ENCODE measurements around the gene SLFN11. TPM values are rescaled to one million over a fixed set of nuclear protein-coding genes. Genes with fewer than 3 reads are reported as not detected.
"Not testable (repeated sequence)": the region's sequence is repeated elsewhere in the genome, so short reads cannot be mapped to it uniquely, and the experiment has no call there.

Gene SLFN11, protein sequence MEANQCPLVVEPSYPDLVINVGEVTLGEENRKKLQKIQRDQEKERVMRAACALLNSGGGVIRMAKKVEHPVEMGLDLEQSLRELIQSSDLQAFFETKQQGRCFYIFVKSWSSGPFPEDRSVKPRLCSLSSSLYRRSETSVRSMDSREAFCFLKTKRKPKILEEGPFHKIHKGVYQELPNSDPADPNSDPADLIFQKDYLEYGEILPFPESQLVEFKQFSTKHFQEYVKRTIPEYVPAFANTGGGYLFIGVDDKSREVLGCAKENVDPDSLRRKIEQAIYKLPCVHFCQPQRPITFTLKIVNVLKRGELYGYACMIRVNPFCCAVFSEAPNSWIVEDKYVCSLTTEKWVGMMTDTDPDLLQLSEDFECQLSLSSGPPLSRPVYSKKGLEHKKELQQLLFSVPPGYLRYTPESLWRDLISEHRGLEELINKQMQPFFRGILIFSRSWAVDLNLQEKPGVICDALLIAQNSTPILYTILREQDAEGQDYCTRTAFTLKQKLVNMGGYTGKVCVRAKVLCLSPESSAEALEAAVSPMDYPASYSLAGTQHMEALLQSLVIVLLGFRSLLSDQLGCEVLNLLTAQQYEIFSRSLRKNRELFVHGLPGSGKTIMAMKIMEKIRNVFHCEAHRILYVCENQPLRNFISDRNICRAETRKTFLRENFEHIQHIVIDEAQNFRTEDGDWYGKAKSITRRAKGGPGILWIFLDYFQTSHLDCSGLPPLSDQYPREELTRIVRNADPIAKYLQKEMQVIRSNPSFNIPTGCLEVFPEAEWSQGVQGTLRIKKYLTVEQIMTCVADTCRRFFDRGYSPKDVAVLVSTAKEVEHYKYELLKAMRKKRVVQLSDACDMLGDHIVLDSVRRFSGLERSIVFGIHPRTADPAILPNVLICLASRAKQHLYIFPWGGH
- 10 to 100 TPM; 26.9 to 57.1 (median 40.0) TPM for total RNA-seq

DNA sequence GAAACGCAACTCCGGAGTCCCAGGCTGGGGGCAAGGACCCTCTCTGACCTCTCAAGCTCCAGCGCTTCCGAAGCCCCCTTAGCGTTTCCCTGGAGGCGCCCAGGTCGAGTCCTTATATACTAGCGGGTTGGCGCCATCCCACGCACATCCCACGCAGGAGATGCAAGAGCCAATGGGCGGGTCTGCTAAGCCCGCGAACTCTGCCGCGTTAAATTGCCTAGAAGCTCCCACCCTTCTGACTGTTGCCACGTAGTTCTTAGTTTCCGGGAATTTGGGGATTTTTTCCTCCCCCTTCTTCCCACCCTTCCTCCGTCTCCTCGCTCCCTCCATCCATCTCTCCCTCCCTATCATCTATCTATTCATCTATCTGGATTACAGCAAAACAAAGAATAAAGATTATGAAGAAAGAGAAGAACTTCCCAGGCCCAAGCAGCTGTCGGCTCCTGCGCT, at the start of gene SLFN11:
Gene SLFN11 (minus strand): TSS at position 88 of the 450 bp plus-strand sequence. CDS start 9,814 bp downstream, outside the sequence.
- peak; percentile 86 for TF ChIP-seq POLR2A (IDR thresholded peaks at IDR 0.05)
- TF ChIP-seq, protein P1, sequence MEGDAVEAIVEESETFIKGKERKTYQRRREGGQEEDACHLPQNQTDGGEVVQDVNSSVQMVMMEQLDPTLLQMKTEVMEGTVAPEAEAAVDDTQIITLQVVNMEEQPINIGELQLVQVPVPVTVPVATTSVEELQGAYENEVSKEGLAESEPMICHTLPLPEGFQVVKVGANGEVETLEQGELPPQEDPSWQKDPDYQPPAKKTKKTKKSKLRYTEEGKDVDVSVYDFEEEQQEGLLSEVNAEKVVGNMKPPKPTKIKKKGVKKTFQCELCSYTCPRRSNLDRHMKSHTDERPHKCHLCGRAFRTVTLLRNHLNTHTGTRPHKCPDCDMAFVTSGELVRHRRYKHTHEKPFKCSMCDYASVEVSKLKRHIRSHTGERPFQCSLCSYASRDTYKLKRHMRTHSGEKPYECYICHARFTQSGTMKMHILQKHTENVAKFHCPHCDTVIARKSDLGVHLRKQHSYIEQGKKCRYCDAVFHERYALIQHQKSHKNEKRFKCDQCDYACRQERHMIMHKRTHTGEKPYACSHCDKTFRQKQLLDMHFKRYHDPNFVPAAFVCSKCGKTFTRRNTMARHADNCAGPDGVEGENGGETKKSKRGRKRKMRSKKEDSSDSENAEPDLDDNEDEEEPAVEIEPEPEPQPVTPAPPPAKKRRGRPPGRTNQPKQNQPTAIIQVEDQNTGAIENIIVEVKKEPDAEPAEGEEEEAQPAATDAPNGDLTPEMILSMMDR (IDR thresholded peaks at IDR 0.05) = no peak
- peak; percentile 82 to 89 (median 87) for TF ChIP-seq POLR2AphosphoS5 (IDR thresholded peaks at IDR 0.05)
- intact Hi-C loops (cut with DNase I; ENCODE audit: low total_unique reads) = no loop called here
- H3K4me1 ChIP-seq = no peaks in the 10 kb centered on the region
- H3K27me3 ChIP-seq = no peaks in the 10 kb centered on the region
- H3K4me3 ChIP-seq = peak within 1 kb of the TSS; percentile 66 to 83 (median 81)
- H3K27ac ChIP-seq = peak within 1 kb of the TSS; percentile 88 to 89
- peaks cover 0 to 6% of the 10 kb centered on the region in 2 donors for H3K9me3 ChIP-seq
- peak in 1 of 2 donors; percentile 64 for DNase-seq (ENCODE audit: low spot score in 2 of 2)
- H3K36me3 ChIP-seq = no peaks in the 10 kb centered on the region

GRCh38 chr17:35421069-35421468, 47.6 kb upstream of the SLFN11 start:
- H3K27me3 ChIP-seq; H3K27ac ChIP-seq; H3K4me3 ChIP-seq; intact Hi-C loops (cut with DNase I; ENCODE audit: low total_unique reads); H3K36me3 ChIP-seq; H3K4me1 ChIP-seq; H3K9me3 ChIP-seq; DNase-seq (ENCODE audit: low spot score in 2 of 2): not testable (repeated sequence)

DNA sequence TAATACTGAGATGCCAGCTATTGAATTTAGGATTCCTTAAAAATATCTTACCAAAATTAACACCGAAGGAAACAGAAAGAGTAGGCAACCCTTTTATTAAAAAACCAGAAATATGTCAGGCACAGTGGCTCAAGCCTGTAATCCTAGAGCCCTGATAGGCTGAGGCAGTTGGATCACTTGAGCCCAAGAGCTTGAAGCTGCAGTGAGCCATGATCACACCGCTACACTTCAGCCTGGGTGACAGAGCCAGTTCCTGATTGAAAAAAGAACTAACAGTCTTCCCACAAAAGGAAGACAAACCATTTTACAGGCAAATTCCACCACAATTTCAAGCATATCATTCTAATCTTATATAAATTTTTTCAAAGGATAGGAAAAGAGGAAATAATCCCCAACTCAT, 43.2 kb upstream of the SLFN11 start:
- Histone ChIP-seq H3K36me3 (no peaks in the 10 kb centered on the region), H3K4me3 (no peak overlapping the region), H3K9me3 (peaks cover 0 to 8% of the 10 kb centered on the region in 2 donors), H3K27me3 (no peaks in the 10 kb centered on the region), H3K27ac (no peak overlapping the region), H3K4me1 (no peaks in the 10 kb centered on the region)
- intact Hi-C loops (cut with DNase I; ENCODE audit: low total_unique reads) = no loop called here
- TF ChIP-seq, protein P1 (IDR thresholded peaks at IDR 0.05) = no peak
- no peak for TF ChIP-seq POLR2A (IDR thresholded peaks at IDR 0.05)
- TF ChIP-seq POLR2AphosphoS5 (IDR thresholded peaks at IDR 0.05) = no peak
- no peak for DNase-seq (ENCODE audit: low spot score in 2 of 2)

DNA sequence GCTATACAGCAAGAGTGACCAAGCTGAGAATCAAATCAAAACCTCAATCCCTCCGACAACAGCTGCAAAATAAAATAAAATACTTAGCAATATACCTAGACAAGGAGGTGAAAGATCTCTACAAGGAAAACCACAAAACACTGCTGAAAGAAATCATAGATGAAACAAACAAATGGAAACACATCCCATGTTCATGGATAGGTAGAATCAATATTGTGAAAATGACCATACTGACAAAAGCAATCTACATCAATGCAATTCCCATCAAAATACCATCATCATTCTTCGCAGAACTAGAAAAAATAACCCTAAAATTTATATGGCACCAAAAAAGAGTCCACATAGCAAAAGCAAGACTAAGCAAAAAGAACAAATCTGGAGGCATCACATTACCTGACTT, 41.3 kb upstream of the SLFN11 start:
- intact Hi-C loops (cut with DNase I; ENCODE audit: low total_unique reads); H3K36me3 ChIP-seq; DNase-seq (ENCODE audit: low spot score in 2 of 2); H3K27ac ChIP-seq; H3K4me1 ChIP-seq; H3K9me3 ChIP-seq; H3K4me3 ChIP-seq; H3K27me3 ChIP-seq: not testable (repeated sequence)

DNA sequence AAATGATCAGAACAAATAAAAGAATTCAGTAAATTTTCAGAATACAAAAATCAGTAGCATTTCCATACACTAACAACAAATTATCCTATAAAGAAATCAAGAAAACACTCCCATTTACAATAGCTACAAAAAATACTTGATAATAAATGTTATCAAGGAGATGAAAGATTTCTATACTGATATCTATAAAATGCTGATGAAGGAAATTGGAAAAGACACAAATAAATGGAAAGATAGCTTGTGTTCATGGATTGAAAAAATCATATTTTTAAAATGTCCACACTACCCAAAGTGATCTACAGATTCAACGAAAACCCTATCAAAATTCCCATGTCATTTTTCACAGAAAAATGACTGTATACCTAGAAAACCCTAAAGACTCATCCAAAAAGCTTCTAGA, 40.8 kb upstream of the SLFN11 start:
- no peak for DNase-seq (ENCODE audit: low spot score in 2 of 2)
- H3K36me3 ChIP-seq = no peaks in the 10 kb centered on the region
- H3K9me3 ChIP-seq = peaks cover 0 to 8% of the 10 kb centered on the region in 2 donors
- H3K27ac ChIP-seq = no peak overlapping the region
- intact Hi-C loops (cut with DNase I; ENCODE audit: low total_unique reads) = no loop called here
- no peak for TF ChIP-seq POLR2A (IDR thresholded peaks at IDR 0.05)
- TF ChIP-seq POLR2AphosphoS5 (IDR thresholded peaks at IDR 0.05) = no peak
- TF ChIP-seq, protein P1 (IDR thresholded peaks at IDR 0.05) = no peak
- H3K4me1 ChIP-seq = no peaks in the 10 kb centered on the region
- H3K4me3 ChIP-seq = no peak overlapping the region
- H3K27me3 ChIP-seq = no peaks in the 10 kb centered on the region

DNA sequence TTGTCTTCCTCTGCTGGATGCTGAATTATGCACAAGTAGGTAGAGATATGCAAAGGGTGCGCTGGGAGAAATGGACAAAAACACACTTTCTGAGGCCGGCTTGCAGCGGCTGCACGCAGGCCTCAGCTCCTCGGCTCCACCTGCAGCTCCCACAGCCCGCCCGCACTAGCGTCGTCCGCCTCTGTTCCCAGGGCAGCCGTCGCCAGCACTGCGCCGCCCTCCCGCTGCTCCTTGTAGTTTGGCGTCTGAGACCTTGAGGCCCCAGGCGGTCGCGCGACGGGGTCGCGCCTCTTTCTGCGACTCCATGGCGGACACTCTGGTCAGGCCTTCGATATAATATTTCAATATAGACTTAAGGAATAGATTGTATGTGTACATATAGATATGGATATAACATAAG, 34.1 kb upstream of the SLFN11 start:
- no peaks in the 10 kb centered on the region for H3K27me3 ChIP-seq
- TF ChIP-seq, protein P1 (IDR thresholded peaks at IDR 0.05) = no peak
- TF ChIP-seq POLR2A (IDR thresholded peaks at IDR 0.05) (no peak), POLR2AphosphoS5 (IDR thresholded peaks at IDR 0.05) (no peak)
- intact Hi-C loops (cut with DNase I; ENCODE audit: low total_unique reads) = no loop called here
- no peak overlapping the region for H3K27ac ChIP-seq
- no peaks in the 10 kb centered on the region for H3K4me1 ChIP-seq
- H3K9me3 ChIP-seq = no peaks in the 10 kb centered on the region
- H3K36me3 ChIP-seq = no peaks in the 10 kb centered on the region
- no peak overlapping the region for H3K4me3 ChIP-seq
- no peak for DNase-seq (ENCODE audit: low spot score in 2 of 2)
